GM12892 (cell line): Measurements from ENCODE around the gene MAP3K12.

ENCODE experiments used
- POLR2A ChIP-seq: IDR thresholded peaks from 2 replicates; pipeline ENCODE4 v1.6.1; 2011; ENCODE audit warnings: low read depth, low read length, control low read depth
- POLR2AphosphoS5 ChIP-seq: IDR thresholded peaks from 2 replicates; pipeline ENCODE4 v1.6.1; 2011; ENCODE audit warnings: low read depth, low read length, control low read depth

GRCh38 chr12:53453953-53454640, 45.2 kb downstream of the MAP3K12 start:
- TF ChIP-seq POLR2A (no peak; the same call in none of the 2 replicates), POLR2AphosphoS5 (no peak)
